ENCODE measurements around the gene GINS2.

DNA sequence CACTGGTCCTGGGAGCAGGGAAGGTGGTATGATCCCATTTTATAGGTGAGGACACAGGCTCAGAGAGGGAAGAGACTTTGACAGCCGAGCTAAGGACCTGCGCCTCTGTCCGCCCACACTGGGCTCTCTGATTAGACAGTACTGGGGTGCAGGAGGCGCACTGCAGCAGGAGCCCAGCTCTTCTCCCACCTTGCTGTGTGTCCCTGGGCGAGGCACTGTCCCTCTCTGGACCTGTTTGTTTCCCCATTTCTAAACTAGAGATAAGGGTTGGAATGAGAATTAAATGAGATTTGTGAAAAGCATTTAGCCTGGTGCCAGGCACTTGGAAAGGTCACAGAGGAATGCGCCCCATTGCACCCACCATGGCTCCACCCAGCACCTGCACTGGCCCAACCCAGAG, 19.6 kb upstream of the GINS2 start:
- no peak for TF ChIP-seq POLR2A (IDR thresholded peaks at IDR 0.05)
- TF ChIP-seq, protein P1, sequence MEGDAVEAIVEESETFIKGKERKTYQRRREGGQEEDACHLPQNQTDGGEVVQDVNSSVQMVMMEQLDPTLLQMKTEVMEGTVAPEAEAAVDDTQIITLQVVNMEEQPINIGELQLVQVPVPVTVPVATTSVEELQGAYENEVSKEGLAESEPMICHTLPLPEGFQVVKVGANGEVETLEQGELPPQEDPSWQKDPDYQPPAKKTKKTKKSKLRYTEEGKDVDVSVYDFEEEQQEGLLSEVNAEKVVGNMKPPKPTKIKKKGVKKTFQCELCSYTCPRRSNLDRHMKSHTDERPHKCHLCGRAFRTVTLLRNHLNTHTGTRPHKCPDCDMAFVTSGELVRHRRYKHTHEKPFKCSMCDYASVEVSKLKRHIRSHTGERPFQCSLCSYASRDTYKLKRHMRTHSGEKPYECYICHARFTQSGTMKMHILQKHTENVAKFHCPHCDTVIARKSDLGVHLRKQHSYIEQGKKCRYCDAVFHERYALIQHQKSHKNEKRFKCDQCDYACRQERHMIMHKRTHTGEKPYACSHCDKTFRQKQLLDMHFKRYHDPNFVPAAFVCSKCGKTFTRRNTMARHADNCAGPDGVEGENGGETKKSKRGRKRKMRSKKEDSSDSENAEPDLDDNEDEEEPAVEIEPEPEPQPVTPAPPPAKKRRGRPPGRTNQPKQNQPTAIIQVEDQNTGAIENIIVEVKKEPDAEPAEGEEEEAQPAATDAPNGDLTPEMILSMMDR (IDR thresholded peaks at IDR 0.05), result no peak

All from adrenal gland (tissue), 5 donors.